Measurements from ENCODE around the gene SCFD2. TPM values are rescaled to one million over a fixed set of nuclear protein-coding genes. Genes with fewer than 3 reads are reported as not detected.

The SCFD2 gene
- total and polyA plus RNA-seq, 7 experiments from 2014 or later = 13.4 to 32.8 (median 20.8) TPM

- Mint-ChIP-seq H3K4me1 (peaks cover 0 to 17% (median 6%) of the 10 kb centered on the region in 7 donors), H3K4me3 (no peak overlapping the region), H3K36me3 (peaks cover 0 to 35% (median 14%) of the 10 kb centered on the region in 5 donors), H3K27ac (no peak overlapping the region), H3K27me3 (no peaks in the 10 kb centered on the region), H3K9me3 (peaks cover 0 to 10% (median 0%) of the 10 kb centered on the region in 11 donors)
- Histone ChIP-seq H3K27ac (ENCODE audit: low read depth, low read length) (no peak overlapping the region), H3K4me1 (ENCODE audit: control insufficient read depth in 2 of 2, insufficient read depth in 2 of 2, low read length in 2 of 2) (no peaks in the 10 kb centered on the region), H3K36me3 (ENCODE audit: control insufficient read depth in 2 of 3, insufficient read depth in 3 of 3, low read length in 3 of 3) (no peaks in the 10 kb centered on the region), H3K27me3 (ENCODE audit: control insufficient read depth in 2 of 2, insufficient read depth in 2 of 2, low read length in 2 of 2) (no peaks in the 10 kb centered on the region), H3K4me3 (ENCODE audit: low read length) (no peak overlapping the region), H3K9me3 (ENCODE audit: control insufficient read depth in 2 of 3, low read length in 3 of 3) (no peaks in the 10 kb centered on the region)
- POLR2A ChIA-PET = no interaction called here
- CTCF ChIA-PET = no interaction called here
- DNase-seq (no peak), ATAC-seq (no peak)
- intact Hi-C loops (cut with micrococcal nuclease) = no loop called here
Measured at GRCh38 chr4:52998413-52998812, 367.4 kb downstream of the SCFD2 start.

- peaks cover 0 to 11% (median 0%) of the 10 kb centered on the region in 11 donors for H3K9me3 Mint-ChIP-seq
- no peak overlapping the region for H3K4me3 ChIP-seq (ENCODE audit: low read length)
- H3K4me1 Mint-ChIP-seq = peaks cover 0 to 17% (median 6%) of the 10 kb centered on the region in 7 donors
- intact Hi-C loops (cut with micrococcal nuclease) = no loop called here
- H3K27me3 ChIP-seq (ENCODE audit: control insufficient read depth in 2 of 2, insufficient read depth in 2 of 2, low read length in 2 of 2) = no peaks in the 10 kb centered on the region
- ChIA-PET POLR2A (no interaction called here), CTCF (no interaction called here)
- ATAC-seq (no peak), DNase-seq (no peak)
- peaks cover 0 to 30% (median 15%) of the 10 kb centered on the region in 5 donors for H3K36me3 Mint-ChIP-seq
- H3K4me1 ChIP-seq (ENCODE audit: control insufficient read depth in 2 of 2, insufficient read depth in 2 of 2, low read length in 2 of 2) = no peaks in the 10 kb centered on the region
- H3K27ac ChIP-seq (ENCODE audit: low read depth, low read length) = no peak overlapping the region
- H3K27me3 Mint-ChIP-seq = no peaks in the 10 kb centered on the region
- H3K36me3 ChIP-seq (ENCODE audit: control insufficient read depth in 2 of 3, insufficient read depth in 3 of 3, low read length in 3 of 3) = no peaks in the 10 kb centered on the region
- H3K27ac Mint-ChIP-seq = no peak overlapping the region
- H3K9me3 ChIP-seq (ENCODE audit: control insufficient read depth in 2 of 3, low read length in 3 of 3) = no peaks in the 10 kb centered on the region
- H3K4me3 Mint-ChIP-seq = no peak overlapping the region
Measured at GRCh38 chr4:52997132-52997416, 368.8 kb downstream of the SCFD2 start.

GRCh38 chr4:52996261-52997131 lies 369.4 kb downstream of the SCFD2 start:
- Histone ChIP-seq H3K4me3 (ENCODE audit: low read length) (no peak overlapping the region), H3K9me3 (ENCODE audit: control insufficient read depth in 2 of 3, low read length in 3 of 3) (no peaks in the 10 kb centered on the region), H3K27me3 (ENCODE audit: control insufficient read depth in 2 of 2, insufficient read depth in 2 of 2, low read length in 2 of 2) (no peaks in the 10 kb centered on the region), H3K36me3 (ENCODE audit: control insufficient read depth in 2 of 3, insufficient read depth in 3 of 3, low read length in 3 of 3) (no peaks in the 10 kb centered on the region), H3K27ac (ENCODE audit: low read depth, low read length) (no peak overlapping the region), H3K4me1 (ENCODE audit: control insufficient read depth in 2 of 2, insufficient read depth in 2 of 2, low read length in 2 of 2) (no peaks in the 10 kb centered on the region)
- ChIA-PET POLR2A (no interaction called here), CTCF (no interaction called here)
- Mint-ChIP-seq H3K4me1 (peaks cover 0 to 17% (median 4%) of the 10 kb centered on the region in 7 donors), H3K9me3 (peaks cover 0 to 16% (median 1%) of the 10 kb centered on the region in 11 donors), H3K36me3 (peaks cover 0 to 34% (median 18%) of the 10 kb centered on the region in 5 donors), H3K27me3 (no peaks in the 10 kb centered on the region), H3K27ac (peak overlapping the region in 1 of 9 donors; percentile 12), H3K4me3 (no peak overlapping the region)
- intact Hi-C loops (cut with micrococcal nuclease) = no loop called here
- ATAC-seq (no peak), DNase-seq (no peak)

GRCh38 chr4:52995360-52996030 lies 370.4 kb downstream of the SCFD2 start:
- Histone ChIP-seq H3K27me3 (ENCODE audit: control insufficient read depth in 2 of 2, insufficient read depth in 2 of 2, low read length in 2 of 2) (no peaks in the 10 kb centered on the region), H3K4me1 (ENCODE audit: control insufficient read depth in 2 of 2, insufficient read depth in 2 of 2, low read length in 2 of 2) (no peaks in the 10 kb centered on the region), H3K4me3 (ENCODE audit: low read length) (no peak overlapping the region), H3K9me3 (ENCODE audit: control insufficient read depth in 2 of 3, low read length in 3 of 3) (no peaks in the 10 kb centered on the region), H3K36me3 (ENCODE audit: control insufficient read depth in 2 of 3, insufficient read depth in 3 of 3, low read length in 3 of 3) (no peaks in the 10 kb centered on the region), H3K27ac (ENCODE audit: low read depth, low read length) (no peak overlapping the region)
- POLR2A ChIA-PET = no interaction called here
- ATAC-seq (no peak), DNase-seq (no peak)
- Mint-ChIP-seq H3K27ac (no peak overlapping the region), H3K4me3 (no peak overlapping the region), H3K36me3 (peaks cover 0 to 42% (median 18%) of the 10 kb centered on the region in 5 donors), H3K27me3 (no peaks in the 10 kb centered on the region), H3K9me3 (peaks cover 0 to 20% (median 1%) of the 10 kb centered on the region in 11 donors), H3K4me1 (peaks cover 0 to 17% (median 6%) of the 10 kb centered on the region in 7 donors)
- CTCF ChIA-PET = no interaction called here
- intact Hi-C loops (cut with micrococcal nuclease) = no loop called here

- no peaks in the 10 kb centered on the region for H3K4me1 ChIP-seq (ENCODE audit: control insufficient read depth in 2 of 2, insufficient read depth in 2 of 2, low read length in 2 of 2)
- POLR2A ChIA-PET = no interaction called here
- intact Hi-C loops (cut with micrococcal nuclease) = no loop called here
- Mint-ChIP-seq H3K4me3 (no peak overlapping the region), H3K27ac (no peak overlapping the region), H3K36me3 (peaks cover 0 to 38% (median 15%) of the 10 kb centered on the region in 5 donors), H3K27me3 (no peaks in the 10 kb centered on the region), H3K4me1 (peaks cover 0 to 14% (median 6%) of the 10 kb centered on the region in 7 donors), H3K9me3 (peaks cover 0 to 20% (median 1%) of the 10 kb centered on the region in 11 donors)
- no peak for ATAC-seq
- no peak overlapping the region for H3K27ac ChIP-seq (ENCODE audit: low read depth, low read length)
- H3K4me3 ChIP-seq (ENCODE audit: low read length) = no peak overlapping the region
- H3K27me3 ChIP-seq (ENCODE audit: control insufficient read depth in 2 of 2, insufficient read depth in 2 of 2, low read length in 2 of 2) = no peaks in the 10 kb centered on the region
- CTCF ChIA-PET = no interaction called here
- no peaks in the 10 kb centered on the region for H3K9me3 ChIP-seq (ENCODE audit: control insufficient read depth in 2 of 3, low read length in 3 of 3)
- DNase-seq = no peak
- no peaks in the 10 kb centered on the region for H3K36me3 ChIP-seq (ENCODE audit: control insufficient read depth in 2 of 3, insufficient read depth in 3 of 3, low read length in 3 of 3)
Measured at GRCh38 chr4:52994567-52994966, 371.3 kb downstream of the SCFD2 start.

GRCh38 chr4:52993771-52994170 lies 372.1 kb downstream of the SCFD2 start:
- peaks cover 0 to 20% (median 1%) of the 10 kb centered on the region in 11 donors for H3K9me3 Mint-ChIP-seq
- peaks cover 0 to 32% (median 13%) of the 10 kb centered on the region in 5 donors for H3K36me3 Mint-ChIP-seq
- H3K4me1 Mint-ChIP-seq = peaks cover 0 to 6% (median 3%) of the 10 kb centered on the region in 7 donors
- Histone ChIP-seq H3K27me3 (ENCODE audit: control insufficient read depth in 2 of 2, insufficient read depth in 2 of 2, low read length in 2 of 2) (no peaks in the 10 kb centered on the region), H3K4me1 (ENCODE audit: control insufficient read depth in 2 of 2, insufficient read depth in 2 of 2, low read length in 2 of 2) (no peaks in the 10 kb centered on the region), H3K36me3 (ENCODE audit: control insufficient read depth in 2 of 3, insufficient read depth in 3 of 3, low read length in 3 of 3) (no peaks in the 10 kb centered on the region), H3K9me3 (ENCODE audit: control insufficient read depth in 2 of 3, low read length in 3 of 3) (no peaks in the 10 kb centered on the region), H3K4me3 (ENCODE audit: low read length) (no peak overlapping the region), H3K27ac (ENCODE audit: low read depth, low read length) (no peak overlapping the region)
- no peak for DNase-seq
- ChIA-PET POLR2A (no interaction called here), CTCF (no interaction called here)
- intact Hi-C loops (cut with micrococcal nuclease) = no loop called here
- ATAC-seq = no peak
- no peaks in the 10 kb centered on the region for H3K27me3 Mint-ChIP-seq
- H3K27ac Mint-ChIP-seq = no peak overlapping the region
- H3K4me3 Mint-ChIP-seq = no peak overlapping the region

Data from naive thymus-derived CD4-positive, alpha-beta T cell (primary cell).